ENCODE results near the gene SFPQ.

- TF ChIP-seq, protein P1, sequence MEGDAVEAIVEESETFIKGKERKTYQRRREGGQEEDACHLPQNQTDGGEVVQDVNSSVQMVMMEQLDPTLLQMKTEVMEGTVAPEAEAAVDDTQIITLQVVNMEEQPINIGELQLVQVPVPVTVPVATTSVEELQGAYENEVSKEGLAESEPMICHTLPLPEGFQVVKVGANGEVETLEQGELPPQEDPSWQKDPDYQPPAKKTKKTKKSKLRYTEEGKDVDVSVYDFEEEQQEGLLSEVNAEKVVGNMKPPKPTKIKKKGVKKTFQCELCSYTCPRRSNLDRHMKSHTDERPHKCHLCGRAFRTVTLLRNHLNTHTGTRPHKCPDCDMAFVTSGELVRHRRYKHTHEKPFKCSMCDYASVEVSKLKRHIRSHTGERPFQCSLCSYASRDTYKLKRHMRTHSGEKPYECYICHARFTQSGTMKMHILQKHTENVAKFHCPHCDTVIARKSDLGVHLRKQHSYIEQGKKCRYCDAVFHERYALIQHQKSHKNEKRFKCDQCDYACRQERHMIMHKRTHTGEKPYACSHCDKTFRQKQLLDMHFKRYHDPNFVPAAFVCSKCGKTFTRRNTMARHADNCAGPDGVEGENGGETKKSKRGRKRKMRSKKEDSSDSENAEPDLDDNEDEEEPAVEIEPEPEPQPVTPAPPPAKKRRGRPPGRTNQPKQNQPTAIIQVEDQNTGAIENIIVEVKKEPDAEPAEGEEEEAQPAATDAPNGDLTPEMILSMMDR (IDR thresholded peaks at IDR 0.05; ENCODE audit: borderline replicate concordance, extremely low read depth, low read length, poor library complexity, severe bottlenecking), result no peak
- no peak for TF ChIP-seq EZH2 (IDR thresholded peaks at IDR 0.05; ENCODE audit: borderline replicate concordance, low read depth, low read length, severe bottlenecking)
These were observed 12.1 kb downstream of the SFPQ start for GRCh38 chr1:35180776-35181374.

Measured in DND-41 (cell line).